Left ventricle myocardium inferior (tissue), 1 donor: ENCODE data around the gene SPON1. TPM values are rescaled to one million over a fixed set of nuclear protein-coding genes. Genes with fewer than 3 reads are reported as not detected.

Experiments
- DNase-seq: peaks from one replicate; pipeline ENCODE4 v3.0.0-alpha.2; 2020
- H3K27ac ChIP-seq: fragments of 200-600 bp; replicated peaks from 2 replicates; pipeline ENCODE4 v1.8.0; 2021
- H3K27me3 ChIP-seq: fragments of 200-600 bp; 2 replicates; pipeline ENCODE4 v1.8.0; 2021; ENCODE audit warnings: low read depth
- H3K36me3 ChIP-seq: fragments of 200-600 bp; 2 replicates; pipeline ENCODE4 v1.8.0; 2021
- H3K4me1 ChIP-seq: fragments of 200-600 bp; 2 replicates; pipeline ENCODE4 v1.8.0; 2021
- H3K4me3 ChIP-seq: fragments of 200-600 bp; 2 replicates; pipeline ENCODE4 v1.8.0; 2021; ENCODE audit warnings: mild to moderate bottlenecking, moderate library complexity
- H3K9me3 ChIP-seq: fragments of 200-600 bp; replicated peaks from 2 replicates; pipeline ENCODE4 v1.8.0; 2021
- CTCF ChIP-seq: fragments of 200-600 bp; IDR thresholded peaks from 2 replicates; pipeline ENCODE4 v1.8.0; 2021; ENCODE audit warnings: antibody characterized with exemption, mild to moderate bottlenecking, borderline replicate concordance
- intact Hi-C: fragments of 100-400 bp; cut with micrococcal nuclease; formaldehyde crosslinking; loops from one replicate; pipeline ENCODE4 v1.11.0; 2022
- total RNA-seq: library from RNA; stranded (reverse); fragmentation: NEBNext Ultra II Directional; extraction: Animal tissue kit (Norgen Biotek cat#: 25700); gene quantifications from one replicate; pipeline ENCODE4 v1.2.1, GENCODE V29; 2021
- donor health status: DM: no; HTN: yes; CAD: no; lungs with severe emphysema.

The SPON1 gene
- total RNA-seq, 1 donor from 2014 or later, result 9.4 TPM

DNA sequence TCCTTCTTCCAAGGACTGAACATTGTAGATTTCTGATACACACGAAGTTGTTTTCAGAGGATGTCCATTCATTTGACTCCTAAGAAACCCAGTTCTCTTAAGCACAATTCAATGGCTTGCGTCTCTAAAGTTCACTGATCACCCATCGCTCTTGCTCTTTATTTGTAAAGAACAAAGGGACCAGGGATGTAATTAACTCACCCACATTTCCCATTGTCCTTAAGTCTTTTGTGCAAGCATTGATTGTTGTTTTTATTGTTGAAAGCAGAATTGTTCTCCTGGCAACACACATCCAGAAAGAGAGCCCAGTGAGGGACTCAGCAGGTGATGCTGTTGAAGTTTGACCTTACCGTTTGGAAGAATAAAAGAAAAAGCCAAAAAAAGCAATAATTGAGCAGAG lies 59.2 kb downstream of the SPON1 start:
- Histone ChIP-seq H3K36me3 (no peaks in the 10 kb centered on the region), H3K27me3 (peaks cover 65% of the 10 kb centered on the region), H3K9me3 (no peaks in the 10 kb centered on the region), H3K27ac (no peak overlapping the region), H3K4me3 (no peak overlapping the region), H3K4me1 (peaks cover 3% of the 10 kb centered on the region)
- DNase-seq, result no peak
- no peak for TF ChIP-seq CTCF
- intact Hi-C loops, result no loop called here

DNA sequence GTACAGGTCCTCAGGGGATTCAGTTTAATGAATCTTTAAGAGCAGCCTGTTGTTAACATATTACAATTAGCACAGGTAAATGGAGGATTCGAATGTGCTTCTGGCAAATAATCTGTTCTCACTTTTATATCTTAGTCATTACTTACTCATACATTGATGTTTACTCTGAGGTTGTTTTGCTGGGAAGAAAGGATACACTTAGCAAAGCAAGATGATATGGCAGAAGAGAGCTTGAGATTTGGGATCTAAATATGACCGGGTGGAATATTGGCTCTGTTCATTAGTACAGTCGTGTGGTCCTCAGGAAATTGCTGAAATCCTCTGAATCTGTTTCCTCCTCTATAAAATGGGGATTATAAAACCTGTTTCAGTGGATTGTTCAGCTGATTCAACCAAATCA lies 59.7 kb downstream of the SPON1 start:
- Histone ChIP-seq H3K4me3 (no peak overlapping the region), H3K9me3 (no peaks in the 10 kb centered on the region), H3K27me3 (peaks cover 71% of the 10 kb centered on the region), H3K27ac (no peak overlapping the region), H3K4me1 (peaks cover 3% of the 10 kb centered on the region), H3K36me3 (no peaks in the 10 kb centered on the region)
- intact Hi-C loops, result no loop called here
- DNase-seq, result no peak
- no peak for TF ChIP-seq CTCF

- TF ChIP-seq CTCF, result no peak
- no peak overlapping the region for H3K27ac ChIP-seq
- H3K4me1 ChIP-seq, result peaks cover 3% of the 10 kb centered on the region
- intact Hi-C loops, result no loop called here
- no peaks in the 10 kb centered on the region for H3K9me3 ChIP-seq
- peaks cover 76% of the 10 kb centered on the region for H3K27me3 ChIP-seq
- no peak overlapping the region for H3K4me3 ChIP-seq
- DNase-seq, result no peak
- no peaks in the 10 kb centered on the region for H3K36me3 ChIP-seq
Observed at GRCh38 chr11:14022821-14023220, 60.3 kb downstream of the SPON1 start.

- peaks cover 72% of the 10 kb centered on the region for H3K27me3 ChIP-seq
- peak overlapping the region; percentile 48 for H3K27ac ChIP-seq
- H3K4me3 ChIP-seq, result no peak overlapping the region
- intact Hi-C loops, result no loop called here
- peaks cover 22% of the 10 kb centered on the region for H3K4me1 ChIP-seq
- H3K36me3 ChIP-seq, result no peaks in the 10 kb centered on the region
- no peak for TF ChIP-seq CTCF
- H3K9me3 ChIP-seq, result no peaks in the 10 kb centered on the region
- DNase-seq, result peak; percentile 20
Observed at GRCh38 chr11:14026961-14027360, 64.4 kb downstream of the SPON1 start.

DNA sequence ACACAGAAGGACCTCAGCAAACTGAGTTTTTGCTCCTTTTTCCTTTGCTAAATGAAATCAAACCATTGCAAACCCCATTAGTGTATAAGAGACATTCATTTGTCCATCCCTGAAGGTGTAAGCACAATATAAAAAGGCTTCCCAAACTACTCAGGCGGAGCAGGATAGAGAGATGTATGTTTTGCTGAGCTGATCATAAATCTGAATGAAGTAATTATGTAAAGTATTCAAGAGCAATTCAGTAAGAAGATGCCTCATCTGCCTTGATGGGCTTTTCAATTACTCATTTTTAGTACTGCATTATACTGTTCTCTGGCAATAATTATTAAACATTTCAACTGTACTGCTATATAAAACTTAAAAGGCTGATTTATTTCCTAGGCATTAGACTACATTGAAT lies 65.0 kb downstream of the SPON1 start:
- no peaks in the 10 kb centered on the region for H3K36me3 ChIP-seq
- H3K4me1 ChIP-seq, result peaks cover 22% of the 10 kb centered on the region
- no peaks in the 10 kb centered on the region for H3K9me3 ChIP-seq
- H3K27me3 ChIP-seq, result peaks cover 67% of the 10 kb centered on the region
- no peak overlapping the region for H3K4me3 ChIP-seq
- DNase-seq, result no peak
- intact Hi-C loops, result no loop called here
- no peak for TF ChIP-seq CTCF
- no peak overlapping the region for H3K27ac ChIP-seq

- Histone ChIP-seq H3K9me3 (no peaks in the 10 kb centered on the region), H3K27me3 (peaks cover 65% of the 10 kb centered on the region), H3K4me1 (peaks cover 22% of the 10 kb centered on the region), H3K27ac (no peak overlapping the region), H3K36me3 (no peaks in the 10 kb centered on the region), H3K4me3 (no peak overlapping the region)
- intact Hi-C loops, result no loop called here
- TF ChIP-seq CTCF, result no peak
- no peak for DNase-seq
Observed at GRCh38 chr11:14029440-14029839, 66.9 kb downstream of the SPON1 start.
